Measurements from ENCODE around the gene WNT11.

- TF ChIP-seq, protein P1, sequence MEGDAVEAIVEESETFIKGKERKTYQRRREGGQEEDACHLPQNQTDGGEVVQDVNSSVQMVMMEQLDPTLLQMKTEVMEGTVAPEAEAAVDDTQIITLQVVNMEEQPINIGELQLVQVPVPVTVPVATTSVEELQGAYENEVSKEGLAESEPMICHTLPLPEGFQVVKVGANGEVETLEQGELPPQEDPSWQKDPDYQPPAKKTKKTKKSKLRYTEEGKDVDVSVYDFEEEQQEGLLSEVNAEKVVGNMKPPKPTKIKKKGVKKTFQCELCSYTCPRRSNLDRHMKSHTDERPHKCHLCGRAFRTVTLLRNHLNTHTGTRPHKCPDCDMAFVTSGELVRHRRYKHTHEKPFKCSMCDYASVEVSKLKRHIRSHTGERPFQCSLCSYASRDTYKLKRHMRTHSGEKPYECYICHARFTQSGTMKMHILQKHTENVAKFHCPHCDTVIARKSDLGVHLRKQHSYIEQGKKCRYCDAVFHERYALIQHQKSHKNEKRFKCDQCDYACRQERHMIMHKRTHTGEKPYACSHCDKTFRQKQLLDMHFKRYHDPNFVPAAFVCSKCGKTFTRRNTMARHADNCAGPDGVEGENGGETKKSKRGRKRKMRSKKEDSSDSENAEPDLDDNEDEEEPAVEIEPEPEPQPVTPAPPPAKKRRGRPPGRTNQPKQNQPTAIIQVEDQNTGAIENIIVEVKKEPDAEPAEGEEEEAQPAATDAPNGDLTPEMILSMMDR (IDR thresholded peaks at IDR 0.05): no peak
- TF ChIP-seq POLR2A (IDR thresholded peaks at IDR 0.05): no peak
Observed at GRCh38 chr11:76172583-76172982, 33.7 kb downstream of the WNT11 start.
